Measurements from ENCODE around the gene KLRK1.
"Not testable (repeated sequence)": the region's sequence is repeated elsewhere in the genome, so short reads cannot be mapped to it uniquely, and the experiment has no call there.

Gene KLRK1

GRCh38 chr12:10389904-10390303 is at the start of gene KLRK1:
TSS of gene KLRK1 (minus strand) at chr12:10390041. CDS start at chr12:10388810, 1,231 bp downstream.
- no peak for DNase-seq

GRCh38 chr12:10437601-10438000 is 47.8 kb upstream of the KLRK1 start:
- DNase-seq, result not testable (repeated sequence)

GRCh38 chr12:10435816-10436215 is 46.0 kb upstream of the KLRK1 start, which contains the start of gene KLRC2:
TSS of gene KLRC2 (minus strand) at chr12:10436010. CDS start at chr12:10435986, 24 bp downstream.
- DNase-seq, result not testable (repeated sequence)

GRCh38 chr12:10430623-10431022 is 40.8 kb upstream of the KLRK1 start:
- not testable (repeated sequence) for DNase-seq

GRCh38 chr12:10425938-10426337 is 36.1 kb upstream of the KLRK1 start:
- not testable (repeated sequence) for DNase-seq

GRCh38 chr12:10424260-10424899 is 34.5 kb upstream of the KLRK1 start:
- not testable (repeated sequence) for DNase-seq

GRCh38 chr12:10422159-10422558 is 32.3 kb upstream of the KLRK1 start:
- DNase-seq, result not testable (repeated sequence)

- not testable (repeated sequence) for DNase-seq
Observed at GRCh38 chr12:10420334-10420733, 30.5 kb upstream of the KLRK1 start, which contains the start of gene KLRC3. TSS of gene KLRC3 (minus strand) at chr12:10420595. CDS start at chr12:10420550, 45 bp downstream.

- no peak for DNase-seq
Observed at GRCh38 chr12:10409392-10409791, 19.6 kb upstream of the KLRK1 start, which contains the start of gene KLRC4. TSS of gene KLRC4 (minus strand) at chr12:10409757. CDS start at chr12:10409575, 182 bp downstream.

- DNase-seq, result no peak
Observed at GRCh38 chr12:10408842-10409241, 19.0 kb upstream of the KLRK1 start.

GRCh38 chr12:10406725-10407124 is 16.9 kb upstream of the KLRK1 start:
- DNase-seq, result peak; percentile 19

- DNase-seq, result no peak
Observed at GRCh38 chr12:10405294-10405693, 15.5 kb upstream of the KLRK1 start.

- no peak for DNase-seq
Observed at GRCh38 chr12:10404798-10405197, 15.0 kb upstream of the KLRK1 start.

GRCh38 chr12:10400829-10401228 is 11.0 kb upstream of the KLRK1 start:
- DNase-seq, result no peak

GRCh38 chr12:10398168-10398567 is 8.3 kb upstream of the KLRK1 start:
- DNase-seq, result no peak

GRCh38 chr12:10397296-10397695 is 7.5 kb upstream of the KLRK1 start:
- no peak for DNase-seq

GRCh38 chr12:10396176-10396575 is 6.3 kb upstream of the KLRK1 start:
- not testable (repeated sequence) for DNase-seq

- DNase-seq, result peak; percentile 40
Observed at GRCh38 chr12:10395390-10395998, 5.7 kb upstream of the KLRK1 start.

GRCh38 chr12:10394531-10395152 is 4.8 kb upstream of the KLRK1 start:
- not testable (repeated sequence) for DNase-seq

- no peak for DNase-seq
Observed at GRCh38 chr12:10393291-10393690, 3.5 kb upstream of the KLRK1 start.

- DNase-seq, result peak; percentile 37
Observed at GRCh38 chr12:10392394-10392930, 2.6 kb upstream of the KLRK1 start.

GRCh38 chr12:10390991-10391390 is 1.1 kb upstream of the KLRK1 start:
- not testable (repeated sequence) for DNase-seq

- DNase-seq, result no peak
Observed at GRCh38 chr12:10388624-10389413, 1.0 kb downstream of the KLRK1 start.

Measured in left hindlimb (tissue), 1 donor.